IPS-18c (cell line): ENCODE measurements around the gene RASGRP2.

ENCODE experiments used
- H3K4me3 ChIP-seq: 2 replicates; pipeline ENCODE4 v1.7.0; 2013; ENCODE audit warnings: low read depth, mild to moderate bottlenecking, low read length, moderate library complexity; ENCODE audit not compliant: insufficient read depth
- H3K9me3 ChIP-seq: one replicate; pipeline ENCODE4 v1.6.1; 2013; ENCODE audit warnings: mild to moderate bottlenecking, low read length, moderate library complexity; ENCODE audit not compliant: control insufficient read depth, insufficient read depth

The RASGRP2 gene

DNA sequence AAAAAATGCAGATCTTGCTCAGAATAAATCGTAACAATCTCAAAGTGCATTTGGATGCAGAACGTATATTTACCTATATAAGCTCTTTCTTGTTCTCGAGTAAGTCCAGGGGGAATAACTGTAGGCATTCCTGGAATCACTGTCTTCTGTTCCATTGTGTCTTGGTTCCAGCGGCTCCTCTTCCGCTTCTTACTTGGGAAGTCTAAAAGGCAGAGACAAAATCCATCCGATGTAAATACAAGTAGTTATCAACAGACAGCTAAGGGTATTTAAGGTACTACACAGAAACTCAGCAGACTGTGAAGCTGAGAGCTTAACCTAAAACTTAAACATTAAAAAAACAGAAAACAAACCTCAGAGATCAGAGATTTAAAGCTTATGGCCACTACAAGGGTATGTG lies 32.5 kb upstream of the RASGRP2 start:
- Histone ChIP-seq H3K4me3 (peak overlapping the region; percentile 49; the same call in 1 of the 2 replicates), H3K9me3 (no peaks in the 10 kb centered on the region)

DNA sequence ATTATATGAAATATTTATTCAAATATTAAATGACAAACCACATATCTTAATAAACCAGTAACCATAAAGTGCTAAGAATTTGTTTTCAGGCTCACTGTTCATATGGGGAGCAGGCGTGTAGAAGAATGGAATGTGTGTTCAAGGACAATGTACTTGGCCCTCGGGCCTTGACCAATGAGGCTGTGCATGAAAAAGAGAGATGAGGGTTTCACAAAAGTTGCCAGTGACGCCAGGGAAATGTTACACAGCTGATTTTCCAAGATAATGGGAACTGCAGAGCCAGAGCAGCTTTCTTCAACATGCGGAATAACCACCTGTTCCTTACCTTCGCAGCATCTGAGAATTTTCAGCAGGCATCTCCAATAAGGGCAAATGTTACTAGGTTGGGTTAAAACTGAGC lies 30.2 kb upstream of the RASGRP2 start:
- no peak overlapping the region for H3K4me3 ChIP-seq
- no peaks in the 10 kb centered on the region for H3K9me3 ChIP-seq

DNA sequence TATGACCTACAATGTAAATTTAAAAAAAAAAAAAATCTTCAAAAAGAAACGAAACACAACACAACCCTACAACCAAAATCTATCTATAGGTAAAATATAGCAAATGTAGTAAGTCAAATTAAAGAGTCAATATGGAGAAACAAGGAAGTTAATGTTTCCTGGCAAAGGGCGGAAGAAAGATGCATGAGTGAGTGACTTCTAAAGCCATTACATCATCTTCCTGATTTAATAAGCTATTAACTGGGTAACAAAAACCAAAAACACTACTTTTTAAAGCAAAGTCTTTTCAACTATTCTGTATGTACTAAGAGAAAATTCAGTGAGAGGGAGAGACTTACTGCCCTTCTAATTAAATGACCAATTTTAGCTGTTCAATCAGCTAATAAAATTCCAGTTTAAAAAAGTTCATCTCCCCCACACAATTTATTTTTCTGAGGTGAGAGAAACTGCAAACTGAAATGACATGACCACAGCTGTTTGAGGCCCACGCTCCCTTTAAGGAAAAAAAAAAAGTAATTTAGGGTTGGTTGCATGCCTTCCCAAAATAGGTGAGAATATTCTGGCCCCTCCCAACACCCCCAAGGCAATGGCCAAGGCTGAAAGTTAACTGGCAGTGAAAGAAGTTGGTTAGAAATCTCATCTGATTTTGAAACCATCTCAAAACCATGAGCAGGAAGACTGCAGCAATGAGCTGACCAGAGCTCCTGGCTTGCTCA lies 28.5 kb upstream of the RASGRP2 start:
- Histone ChIP-seq H3K4me3 (no peak overlapping the region), H3K9me3 (no peaks in the 10 kb centered on the region)

DNA sequence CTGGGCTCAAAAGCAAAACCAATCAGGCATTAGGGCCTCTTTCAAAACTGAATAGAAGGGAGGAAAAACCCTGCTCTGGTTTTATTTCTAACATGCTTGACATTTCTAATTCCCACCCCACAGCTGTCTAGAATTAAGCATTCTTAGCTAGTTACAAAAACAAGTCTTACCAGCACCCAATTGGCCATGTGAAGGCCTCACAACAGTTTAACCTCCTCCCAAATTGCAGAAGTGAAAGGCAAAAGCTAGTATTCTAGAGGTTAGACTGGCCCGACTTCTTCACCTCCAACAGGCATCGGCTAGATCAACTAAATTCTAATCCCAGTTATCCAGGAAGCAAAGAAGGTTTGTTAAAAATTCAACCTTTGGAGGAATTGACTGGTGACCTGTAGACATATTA lies 27.9 kb upstream of the RASGRP2 start:
- no peak overlapping the region for H3K4me3 ChIP-seq
- H3K9me3 ChIP-seq, result no peaks in the 10 kb centered on the region

DNA sequence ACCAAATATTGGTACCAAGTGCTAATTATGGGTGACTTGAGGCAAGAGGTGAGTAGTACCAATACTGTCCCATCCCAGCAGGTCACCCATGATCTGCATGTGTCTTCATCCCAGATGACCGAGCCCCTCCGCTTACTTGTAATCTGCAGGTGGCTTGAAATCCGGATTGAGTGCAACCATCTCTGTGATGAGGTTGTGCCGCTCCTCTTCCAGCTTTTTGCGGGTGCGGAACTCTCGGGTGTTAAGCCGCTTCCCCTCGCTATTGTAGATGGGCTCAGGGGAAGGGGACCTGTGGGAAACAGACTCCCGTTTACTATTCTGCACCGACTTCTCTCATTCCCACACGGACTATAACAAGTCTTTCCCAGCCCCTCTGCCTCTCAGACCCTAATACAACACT lies 26.2 kb upstream of the RASGRP2 start:
- H3K4me3 ChIP-seq, result no peak overlapping the region

DNA sequence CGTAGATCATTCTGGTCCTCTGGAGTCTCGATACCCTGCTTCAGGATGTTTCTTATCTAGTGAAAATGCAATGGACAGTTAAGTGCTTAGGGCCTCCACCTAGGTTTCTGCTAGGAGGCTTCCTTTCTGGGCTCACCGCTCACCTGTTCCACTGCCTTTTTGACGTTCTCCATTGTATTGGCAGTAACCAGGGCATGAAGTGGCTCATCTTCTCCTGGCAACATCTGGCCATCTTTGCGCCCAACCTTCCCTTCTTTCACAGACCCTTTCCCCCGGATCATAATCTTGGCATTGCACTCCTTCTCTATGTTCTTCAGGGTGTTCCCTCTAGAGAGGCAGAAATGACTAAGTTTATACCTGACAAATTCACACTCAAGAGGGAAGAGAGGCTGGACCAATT lies 25.3 kb upstream of the RASGRP2 start:
- Histone ChIP-seq H3K9me3 (no peaks in the 10 kb centered on the region), H3K4me3 (no peak overlapping the region)

More for the DNA sequence above, 26.2 kb upstream of the RASGRP2 start:
- H3K9me3 ChIP-seq, result no peaks in the 10 kb centered on the region

DNA sequence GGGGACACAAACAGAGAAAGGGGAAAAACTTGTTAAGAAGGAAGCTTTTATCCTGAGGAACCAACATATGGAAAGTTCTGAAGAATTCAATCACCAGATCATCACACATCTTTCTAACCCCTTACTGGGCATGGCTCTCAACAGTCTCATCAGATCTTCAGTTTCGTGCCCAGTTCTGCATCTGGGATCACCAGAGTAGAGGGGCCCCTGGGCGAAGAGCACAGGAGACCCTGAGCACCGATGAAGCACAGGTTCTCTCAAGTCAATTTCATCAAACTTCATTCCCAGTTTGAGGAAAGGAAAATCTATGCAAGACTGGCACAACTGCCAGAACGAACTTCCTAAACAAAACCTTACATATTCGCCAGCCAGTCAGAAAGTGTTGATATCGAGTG lies 24.4 kb upstream of the RASGRP2 start:
- H3K9me3 ChIP-seq, result no peaks in the 10 kb centered on the region
- H3K4me3 ChIP-seq, result no peak overlapping the region

DNA sequence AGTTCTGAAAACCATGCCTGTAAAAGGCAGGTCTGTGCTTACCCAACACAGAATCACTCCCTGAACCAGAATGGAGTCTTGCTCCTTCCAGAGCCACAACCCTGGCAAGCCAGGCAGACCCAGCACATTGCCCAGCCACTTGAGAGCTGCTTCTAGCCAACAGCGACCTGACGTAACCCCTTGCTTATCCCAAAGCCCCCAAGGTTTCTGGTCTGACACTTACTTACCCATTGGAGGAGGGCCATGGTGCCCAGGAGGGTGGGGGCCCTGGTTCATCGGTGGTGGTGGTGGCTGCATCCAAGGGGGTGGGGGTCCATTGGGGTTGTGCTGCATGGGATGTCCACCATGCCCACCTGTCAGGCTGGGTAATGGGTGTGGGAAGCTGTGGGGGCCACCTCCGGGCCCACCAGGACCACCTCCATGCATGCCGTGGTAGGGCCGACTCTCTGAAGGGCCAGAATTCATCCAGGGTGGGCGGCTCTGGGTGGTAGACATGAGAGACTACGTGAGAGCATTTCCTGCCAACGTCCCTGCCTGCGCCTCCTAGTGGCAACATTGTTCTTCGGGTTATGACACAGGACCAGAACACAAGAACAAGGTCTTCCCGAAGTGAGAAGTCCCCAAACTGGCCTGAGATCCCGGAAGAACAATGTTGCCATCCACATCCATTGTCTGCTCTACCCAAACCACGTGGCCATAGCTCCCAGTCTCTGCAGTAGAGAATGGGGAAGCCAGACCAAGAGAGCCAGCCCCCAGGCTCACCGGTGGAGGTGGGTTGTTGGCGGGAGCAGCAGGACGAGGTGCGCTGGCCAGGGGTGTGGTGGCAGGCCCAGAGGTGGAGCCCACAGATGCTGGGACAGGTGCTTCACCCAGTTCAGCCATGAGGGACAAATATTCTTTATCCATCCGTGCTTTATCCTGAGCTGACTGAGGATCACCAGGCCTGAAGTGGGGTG lies 23.7 kb upstream of the RASGRP2 start:
- Histone ChIP-seq H3K9me3 (no peaks in the 10 kb centered on the region), H3K4me3 (peak overlapping the region; percentile 6; the same call in 1 of the 2 replicates)

DNA sequence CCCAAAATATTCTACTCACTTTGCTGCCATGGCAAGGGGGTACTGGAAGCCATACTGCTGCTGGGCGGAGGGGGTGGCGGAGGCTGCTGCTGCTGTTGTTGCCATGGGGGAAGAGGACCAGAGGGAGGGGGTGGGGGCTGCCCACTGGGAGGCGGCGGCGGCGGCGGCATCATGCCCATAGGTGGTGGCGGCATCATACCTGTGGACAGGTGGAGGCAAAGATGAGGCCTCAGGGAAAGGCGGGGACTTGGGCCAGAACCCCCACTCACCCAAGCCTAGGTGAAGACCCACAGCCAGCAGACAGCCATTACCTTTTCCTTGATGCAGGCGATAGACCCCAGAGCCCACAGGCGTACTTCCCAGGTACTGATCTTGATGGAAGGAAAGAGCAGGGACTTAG lies 22.9 kb upstream of the RASGRP2 start:
- Histone ChIP-seq H3K4me3 (no peak overlapping the region), H3K9me3 (no peaks in the 10 kb centered on the region)

DNA sequence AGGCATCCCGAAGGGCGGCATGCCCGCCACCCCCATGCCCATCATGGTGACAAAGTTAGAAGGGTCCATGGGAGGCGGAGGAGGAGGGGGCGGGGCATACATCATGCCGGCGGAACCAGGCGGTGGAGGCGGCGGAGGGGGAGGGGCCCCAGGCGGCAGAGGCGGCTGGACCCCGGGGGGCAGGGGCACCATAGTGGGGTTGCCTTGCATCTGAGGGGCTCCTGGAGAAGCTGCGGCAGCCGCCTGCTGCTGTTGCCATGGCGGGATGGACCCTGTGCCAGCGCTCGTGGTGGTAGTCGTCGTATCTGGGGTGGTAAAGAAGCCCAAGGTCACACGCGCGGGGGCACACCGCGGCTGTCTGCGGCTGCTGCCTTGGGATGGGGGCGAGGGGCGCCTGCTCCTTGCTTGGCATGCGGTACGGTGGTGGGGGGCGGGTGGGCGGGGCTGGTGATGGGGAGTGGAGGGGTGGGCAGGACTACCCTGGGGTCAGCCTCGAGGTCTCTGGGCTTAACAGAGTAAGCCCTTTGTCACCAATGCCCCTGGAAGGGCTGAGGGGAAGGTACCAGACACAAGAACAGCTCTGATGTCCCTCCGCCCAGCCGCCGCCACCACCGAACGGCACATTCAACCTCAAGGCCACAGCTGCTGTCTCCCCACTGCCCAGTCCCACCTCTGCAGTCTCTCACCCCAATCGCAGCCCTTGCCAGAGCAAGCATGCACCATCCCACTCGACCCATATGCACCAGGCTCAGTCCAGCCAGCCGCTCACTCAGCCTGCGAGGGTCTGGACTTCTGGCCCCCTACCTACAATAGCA lies 22.1 kb upstream of the RASGRP2 start:
- H3K9me3 ChIP-seq, result no peaks in the 10 kb centered on the region
- no peak overlapping the region for H3K4me3 ChIP-seq

DNA sequence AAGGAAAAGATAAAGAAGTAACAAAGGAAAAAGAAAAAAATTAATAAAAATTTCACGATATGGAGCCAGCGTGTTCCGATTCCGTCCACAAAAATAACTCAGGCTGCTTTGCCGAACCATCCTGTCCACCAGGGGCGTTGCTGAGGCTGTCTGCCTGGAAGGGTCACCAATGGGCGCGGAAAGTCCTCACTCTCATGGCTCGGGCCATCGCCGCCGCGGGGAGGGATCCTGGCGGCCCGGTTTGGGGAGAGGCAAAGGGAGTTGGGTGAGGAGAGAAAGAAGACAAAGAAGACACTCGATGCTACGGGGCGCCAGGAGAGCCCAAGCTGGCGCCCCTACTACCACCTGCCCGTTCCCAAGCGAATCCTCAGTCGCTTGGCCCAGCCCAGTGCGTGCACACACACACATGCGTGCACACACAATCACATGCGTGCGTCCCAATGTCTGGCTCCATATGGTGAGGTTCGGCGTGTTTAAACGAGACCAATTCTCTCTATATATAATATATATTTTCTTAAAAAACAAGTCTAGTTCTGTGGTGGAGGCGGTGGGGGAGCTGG lies 21.4 kb upstream of the RASGRP2 start:
- H3K4me3 ChIP-seq, result no peak overlapping the region; the same call in 1 of the 2 replicates
- no peaks in the 10 kb centered on the region for H3K9me3 ChIP-seq

DNA sequence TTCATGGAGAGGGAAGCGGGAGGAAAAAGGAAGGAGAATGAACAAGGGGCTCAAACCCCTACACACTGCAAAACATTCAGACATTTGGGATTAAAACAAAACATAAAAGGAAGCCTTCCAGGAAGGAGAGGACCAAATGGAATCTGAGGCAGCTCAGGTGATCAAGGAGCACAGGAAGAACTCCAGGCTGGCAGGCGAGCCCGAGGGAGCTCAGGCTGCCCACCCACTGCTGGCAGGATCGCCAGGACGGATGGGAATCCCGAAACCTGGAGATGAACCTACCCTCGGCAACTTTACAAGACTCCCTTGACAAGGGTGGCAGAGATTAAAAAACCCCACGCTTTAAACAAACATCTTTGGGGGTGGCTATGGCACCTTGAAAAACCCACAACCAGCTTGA lies 20.8 kb upstream of the RASGRP2 start:
- Histone ChIP-seq H3K4me3 (no peak overlapping the region), H3K9me3 (no peaks in the 10 kb centered on the region)

DNA sequence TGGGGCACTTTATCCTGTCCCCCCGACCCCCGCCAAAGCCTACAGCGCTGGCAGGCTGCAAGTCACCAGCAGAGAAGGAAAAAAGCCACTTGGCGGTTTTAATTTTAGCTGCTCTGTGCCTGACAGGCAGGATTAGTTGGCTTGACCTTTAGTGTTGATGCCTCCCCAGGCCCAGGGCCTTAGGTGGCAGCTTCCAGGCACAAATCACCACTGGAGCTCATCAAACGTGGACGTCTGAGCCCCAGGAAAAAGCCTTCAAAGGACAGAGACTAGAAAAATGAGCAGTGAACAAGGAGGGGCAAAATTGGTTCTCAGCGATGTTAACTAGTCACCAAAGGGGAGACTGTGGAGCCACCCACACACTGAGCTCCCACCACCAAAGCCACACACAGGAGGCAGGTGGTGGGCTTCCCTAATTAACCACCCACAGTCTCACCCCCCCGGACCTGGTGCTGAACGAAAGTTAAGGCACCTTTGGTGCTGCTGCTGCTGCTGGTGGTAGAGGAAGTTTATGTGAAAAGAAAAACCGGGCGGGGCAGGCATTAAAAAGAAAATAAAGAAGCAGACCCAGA lies 20.2 kb upstream of the RASGRP2 start:
- Histone ChIP-seq H3K9me3 (no peaks in the 10 kb centered on the region), H3K4me3 (0 out of 2 replicates have a peak overlapping the region, but pooled peaks have one; percentile 4)

DNA sequence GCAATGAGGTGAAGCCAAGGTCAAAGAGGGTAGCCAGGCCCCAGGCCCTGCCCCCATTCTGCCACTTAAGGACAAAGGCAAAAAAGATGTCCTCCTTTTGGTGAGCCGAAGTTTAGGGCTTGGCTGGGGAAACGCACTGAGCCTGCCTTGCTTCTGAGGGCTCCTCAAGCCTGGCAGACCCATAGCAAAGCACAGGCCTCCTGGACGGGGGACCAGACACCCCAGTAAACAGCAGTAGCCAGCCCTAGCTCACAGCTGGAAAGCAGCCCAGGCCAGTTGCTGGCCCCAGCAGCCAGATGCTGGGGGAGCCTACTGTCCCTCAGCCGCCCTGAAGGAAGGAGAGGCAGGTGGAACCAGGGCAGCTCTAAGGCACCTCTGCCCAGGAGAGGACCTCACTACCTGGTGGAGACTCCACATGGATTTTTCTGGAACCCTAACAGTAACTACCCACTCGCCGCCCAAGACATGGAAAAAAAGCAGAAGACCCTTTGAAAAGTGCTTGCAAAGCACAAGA lies 19.6 kb upstream of the RASGRP2 start:
- Histone ChIP-seq H3K9me3 (no peaks in the 10 kb centered on the region), H3K4me3 (peak overlapping the region; percentile 4; the same call in 1 of the 2 replicates)

DNA sequence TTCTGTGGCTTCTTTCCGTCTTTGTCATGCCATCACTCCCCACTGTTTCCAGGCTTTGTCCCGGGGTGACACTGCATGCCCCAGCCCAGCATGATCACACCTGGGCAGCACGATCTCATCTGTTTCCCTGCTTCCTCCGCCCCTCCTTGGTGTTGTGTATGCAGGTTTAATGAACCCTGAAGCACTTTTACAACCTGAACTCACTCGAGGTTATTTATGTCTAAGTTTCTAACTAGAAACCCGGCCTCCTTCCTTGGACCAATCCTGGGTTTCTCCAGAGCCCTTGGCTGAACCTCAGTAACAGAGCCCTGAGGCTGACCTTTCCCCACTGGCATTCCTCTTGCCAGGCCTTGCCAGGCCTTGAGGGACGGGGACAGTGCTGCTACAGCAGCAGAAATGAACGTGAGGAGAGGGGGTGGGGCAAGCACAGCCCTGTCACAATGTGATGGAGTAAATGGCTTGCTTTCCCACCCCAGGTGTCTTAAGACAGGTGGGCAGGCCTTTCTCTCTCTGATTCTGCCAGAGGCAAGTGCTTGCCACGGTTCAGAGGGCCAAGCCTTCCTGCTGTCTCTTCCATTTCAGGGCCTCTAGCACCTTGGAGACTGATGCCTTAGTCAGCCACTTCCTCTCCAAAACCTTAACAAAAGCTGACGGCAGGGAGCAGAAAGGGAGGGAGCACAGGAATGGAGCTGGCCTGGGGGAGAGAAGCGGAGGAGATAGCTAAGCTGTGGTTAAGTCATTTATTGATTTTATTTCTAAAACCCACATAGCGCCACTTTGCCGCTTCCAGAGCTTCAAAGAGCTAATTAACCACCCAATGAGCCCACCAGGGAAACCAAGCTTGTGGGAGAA lies 19.0 kb upstream of the RASGRP2 start:
- Histone ChIP-seq H3K9me3 (no peaks in the 10 kb centered on the region), H3K4me3 (no peak overlapping the region)

DNA sequence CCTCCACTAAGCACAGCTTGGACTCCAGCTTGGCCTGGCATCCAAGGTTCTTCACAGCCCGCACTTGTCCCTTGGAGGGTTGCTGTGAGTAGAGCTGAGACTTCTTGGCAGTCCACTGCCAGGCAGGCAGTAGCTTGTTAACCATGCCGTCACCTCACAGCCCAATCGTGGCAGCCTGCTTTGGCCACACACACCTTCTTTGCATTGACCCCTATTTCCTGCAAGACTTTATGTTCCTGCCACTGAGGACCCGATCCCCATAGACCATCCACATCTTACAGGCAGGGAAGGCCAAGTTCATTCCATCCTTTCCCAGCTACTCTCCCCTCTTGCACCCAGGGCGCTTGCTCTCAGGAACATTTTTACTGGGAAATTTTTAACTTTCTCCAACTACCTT lies 18.3 kb upstream of the RASGRP2 start:
- peak overlapping the region; percentile 22; the same call in 1 of the 2 replicates for H3K4me3 ChIP-seq
- no peaks in the 10 kb centered on the region for H3K9me3 ChIP-seq
